Left kidney (tissue), 2 donors: ENCODE data around the gene ADRM1. TPM values are rescaled to one million over a fixed set of nuclear protein-coding genes. Genes with fewer than 3 reads are reported as not detected.

Source experiments
- DNase-seq: peaks from one replicate; pipeline ENCODE4 v3.0.0-alpha.2; 2013
- polyA plus RNA-seq: library from polyadenylated mRNA; unstranded; fragments of 120-200 nt; gene quantifications from one replicate; pipeline ENCODE4 v1.2.1, GENCODE V29; 2013; ENCODE audit not compliant: insufficient read length

Gene ADRM1
- polyA plus RNA-seq, 1 donor, result 37.6 TPM

DNA sequence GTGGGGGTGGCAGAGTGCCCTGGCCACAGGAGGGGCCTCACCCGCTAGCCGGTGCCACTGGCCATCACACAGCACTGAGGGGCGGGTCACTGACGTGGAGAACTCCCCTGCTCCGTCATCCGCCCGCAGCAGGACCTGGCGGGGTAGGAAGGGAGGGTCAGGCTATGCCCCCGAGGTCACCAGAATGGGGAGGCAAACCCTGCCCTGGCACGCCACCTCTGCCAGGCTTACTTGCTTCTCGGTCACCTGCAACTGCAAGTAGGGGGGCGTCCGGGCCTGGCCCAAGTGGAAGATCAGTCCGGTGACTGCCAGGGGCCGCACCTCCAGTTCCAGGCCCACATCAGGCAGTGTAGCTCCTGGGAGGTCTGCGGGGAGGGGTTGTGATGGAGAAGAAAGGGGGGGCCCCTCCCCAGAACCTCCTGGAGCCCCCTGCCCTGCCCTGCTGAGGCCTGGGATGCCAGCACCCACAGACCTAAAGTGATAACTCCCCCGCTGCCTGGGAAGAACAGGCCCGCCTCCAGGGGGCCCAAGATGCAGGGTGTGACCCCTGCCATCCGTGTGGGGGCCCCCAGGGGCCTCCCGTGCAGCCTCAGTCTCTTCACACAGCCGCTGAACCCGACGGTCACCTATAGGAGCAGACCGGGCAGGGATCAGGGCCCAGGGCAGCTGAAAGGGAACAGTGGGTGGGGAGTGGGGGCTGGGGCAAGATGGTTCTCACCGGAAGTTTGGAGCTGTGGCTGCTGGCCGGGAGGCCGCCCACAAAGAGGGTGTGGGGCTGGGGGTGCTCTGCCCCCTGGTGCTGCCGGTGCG is 7.4 kb downstream of the ADRM1 start:
- no peak for DNase-seq

- DNase-seq, result no peak
These were observed 7.9 kb downstream of the ADRM1 start for GRCh38 chr20:62310757-62311121.

DNA sequence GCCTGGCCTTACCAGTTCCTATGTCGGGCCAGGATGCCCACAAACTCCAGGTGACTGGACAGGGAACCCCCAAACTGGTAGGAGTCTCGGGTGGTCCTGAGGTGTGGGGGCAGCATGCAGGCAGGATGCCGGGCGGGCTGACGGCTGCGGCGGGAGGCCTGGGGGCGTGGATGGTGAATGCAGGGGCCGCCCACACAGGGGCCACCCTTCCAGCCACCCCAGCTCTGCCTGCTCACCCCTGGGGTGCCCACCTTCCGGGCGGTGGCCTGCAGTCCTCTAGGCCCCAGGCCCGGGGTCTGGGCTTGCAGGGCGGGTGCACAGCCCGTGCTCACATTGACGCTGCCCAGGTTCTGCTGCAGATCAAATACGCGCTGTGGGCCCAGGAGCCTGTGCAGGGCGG is 8.4 kb downstream of the ADRM1 start:
- DNase-seq, result no peak

GRCh38 chr20:62311832-62312661 is 9.2 kb downstream of the ADRM1 start:
- DNase-seq, result no peak

GRCh38 chr20:62312662-62312977 is 9.8 kb downstream of the ADRM1 start:
- no peak for DNase-seq

DNA sequence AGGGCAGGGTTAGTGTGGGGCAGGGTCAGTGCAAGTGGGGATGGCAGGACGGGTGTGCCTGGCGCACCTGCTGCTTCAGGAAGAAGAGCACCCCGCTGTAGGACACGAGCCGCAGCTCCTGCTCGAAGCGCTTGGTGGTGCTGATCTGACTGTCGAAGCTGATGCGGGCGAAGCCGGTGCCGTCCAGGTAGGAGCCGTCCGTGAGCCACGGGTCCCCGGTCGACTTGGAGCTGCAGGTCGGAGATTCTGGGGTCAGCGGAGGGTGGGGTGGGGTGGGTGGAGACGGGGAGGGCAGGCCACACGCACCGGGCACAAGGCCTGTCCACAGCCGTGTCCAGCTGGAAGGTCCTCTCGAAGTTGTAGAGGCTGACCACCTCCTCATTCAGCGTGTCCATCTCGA is 10.2 kb downstream of the ADRM1 start:
- no peak for DNase-seq

- DNase-seq, result no peak
These were observed 10.9 kb downstream of the ADRM1 start for GRCh38 chr20:62313460-62314338.

DNA sequence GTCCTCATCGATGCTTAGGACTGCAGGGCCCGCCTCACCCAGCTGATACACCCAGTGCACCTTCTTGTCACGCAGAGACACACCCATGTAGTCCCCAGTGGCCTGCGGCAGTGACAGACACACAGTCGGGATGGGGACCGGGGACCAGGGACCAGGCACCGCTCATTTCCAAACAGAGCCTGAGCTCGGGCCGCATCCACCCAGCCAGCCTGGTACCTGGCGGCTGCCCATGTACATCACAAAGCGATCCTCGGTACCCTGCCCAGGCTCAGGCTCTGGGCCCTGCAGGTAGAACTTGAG is 11.5 kb downstream of the ADRM1 start:
- DNase-seq, result no peak

- DNase-seq, result no peak
These were observed 12.0 kb downstream of the ADRM1 start for GRCh38 chr20:62314711-62315302.

DNA sequence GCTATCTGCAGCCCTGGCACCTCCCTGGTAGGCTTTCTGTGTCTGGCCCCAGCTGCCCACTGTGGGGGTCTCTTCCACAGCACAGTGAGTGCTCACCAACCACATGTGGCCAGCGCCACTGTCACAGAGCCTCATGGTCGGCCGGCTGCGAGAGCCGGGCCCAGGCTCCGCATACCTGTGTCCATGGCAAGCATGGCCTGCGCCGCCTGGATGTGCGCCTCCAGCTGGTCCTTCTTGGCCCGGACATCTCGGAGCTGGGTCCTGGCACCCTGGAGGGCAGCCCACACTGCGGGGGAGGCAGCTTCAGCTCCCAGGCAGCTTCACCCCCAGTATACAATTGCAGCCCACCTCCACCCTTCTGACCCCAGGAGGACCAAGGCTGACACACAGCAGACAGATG is 13.0 kb downstream of the ADRM1 start:
- no peak for DNase-seq

- no peak for DNase-seq
These were observed 13.8 kb downstream of the ADRM1 start for GRCh38 chr20:62316331-62317166.

GRCh38 chr20:62317167-62317655 is 14.4 kb downstream of the ADRM1 start:
- no peak for DNase-seq

DNA sequence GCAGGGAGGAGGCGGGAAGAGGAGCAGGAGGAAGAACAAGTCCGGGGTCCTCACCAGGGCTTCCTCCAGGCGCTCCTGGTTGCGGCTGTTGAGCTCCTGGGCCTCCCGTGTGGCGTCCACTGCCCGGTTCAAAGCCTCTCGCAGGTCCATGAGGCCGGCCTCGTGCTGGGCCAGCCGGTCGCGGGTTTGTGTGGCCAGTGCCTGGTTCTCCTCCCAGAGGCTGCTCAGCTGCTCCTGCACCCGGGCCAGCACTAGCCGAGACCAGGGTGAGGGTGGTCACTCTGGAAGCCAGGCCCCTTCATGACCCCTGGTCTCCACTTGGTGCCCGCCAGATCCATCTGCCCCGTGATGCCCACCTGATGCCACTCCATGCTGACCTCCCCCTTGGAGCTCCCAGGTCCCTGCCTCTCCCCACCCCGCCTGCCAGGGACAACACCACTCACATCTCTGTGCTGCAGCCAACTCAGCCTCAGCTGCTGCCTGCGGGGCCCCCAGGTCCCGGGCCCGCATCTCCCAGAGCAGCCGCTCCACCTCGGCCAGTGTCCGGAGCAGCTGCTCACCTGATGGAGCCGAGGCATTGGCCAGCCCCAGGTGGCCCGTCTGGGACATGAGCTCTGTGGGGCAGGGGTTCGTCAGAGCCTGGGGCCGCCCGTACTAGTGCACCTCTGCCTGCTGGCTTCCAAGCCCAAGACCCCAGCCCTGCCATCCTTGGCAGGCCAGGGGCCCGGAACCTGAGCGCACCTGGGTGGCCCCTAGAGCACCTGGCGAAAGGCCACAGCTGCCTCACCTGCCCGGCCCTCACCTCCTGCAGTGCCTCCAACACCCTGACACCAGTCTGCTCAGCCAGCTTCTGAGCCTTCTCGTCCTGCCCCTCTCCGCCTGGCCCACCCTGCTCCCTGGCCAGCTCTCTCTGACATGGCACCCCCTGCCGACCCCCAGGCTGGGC is 15.9 kb downstream of the ADRM1 start:
- DNase-seq, result no peak

- no peak for DNase-seq
These were observed 16.6 kb downstream of the ADRM1 start for GRCh38 chr20:62319346-62319909.

DNA sequence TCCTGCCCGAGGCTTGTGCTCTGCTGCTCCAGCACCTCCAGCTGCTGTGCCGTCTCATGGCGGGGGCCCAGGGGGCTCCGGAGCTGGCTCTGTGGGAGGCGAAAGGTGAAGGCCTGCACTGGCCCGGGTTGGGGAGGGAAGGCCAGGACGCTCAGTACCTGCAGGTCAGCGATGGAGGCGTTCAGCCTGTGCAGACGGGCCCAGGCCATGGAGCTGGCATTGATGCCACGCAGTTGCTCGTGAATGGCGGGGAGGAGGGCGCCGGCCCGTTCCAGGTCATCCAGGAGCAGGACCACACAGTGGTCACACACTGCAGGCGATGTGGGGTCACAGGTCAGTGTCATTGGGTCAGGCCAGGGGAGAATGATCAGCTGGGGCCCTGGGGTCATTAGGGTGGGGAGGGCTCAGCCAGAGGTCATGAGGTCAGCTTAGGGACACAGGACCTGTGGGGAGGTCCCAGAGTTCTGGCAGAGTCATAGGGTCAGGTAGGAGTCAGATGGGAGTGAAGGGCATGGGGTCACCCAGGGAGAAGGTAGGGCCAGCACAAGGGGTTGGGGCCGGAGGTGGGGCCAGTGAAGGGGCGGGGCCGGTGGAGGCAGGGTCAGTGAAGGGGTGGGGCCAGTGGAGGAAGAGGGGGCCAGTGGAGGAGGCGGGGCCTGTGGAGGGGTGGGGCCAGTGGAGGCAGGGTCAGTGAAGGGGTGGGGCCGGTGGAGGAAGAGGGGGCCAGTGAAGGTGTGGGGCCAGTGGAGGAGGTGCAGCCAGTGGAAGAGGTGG is 18.0 kb downstream of the ADRM1 start:
- no peak for DNase-seq

DNA sequence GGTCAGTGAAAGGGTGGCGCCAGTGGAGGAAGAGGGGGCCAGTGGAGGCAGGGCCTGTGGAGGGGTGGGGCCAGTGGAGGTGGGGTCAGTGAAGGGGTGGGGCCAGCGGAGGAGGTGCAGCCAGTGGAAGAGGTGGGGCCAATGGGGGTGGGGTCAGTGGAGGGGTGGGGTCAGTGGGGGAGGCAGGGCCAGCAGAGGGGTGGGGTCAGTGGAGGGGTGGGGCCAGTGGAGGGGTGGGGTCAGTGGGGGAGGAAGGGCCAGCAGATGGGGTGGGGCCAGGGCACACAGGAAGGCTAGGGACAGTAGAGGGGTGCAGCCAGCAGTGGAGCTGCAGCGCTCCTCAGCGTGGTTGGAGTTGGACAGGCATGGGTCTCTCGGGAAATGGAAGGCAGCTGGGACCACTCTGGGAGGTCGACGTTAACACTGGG is 18.7 kb downstream of the ADRM1 start:
- no peak for DNase-seq

DNA sequence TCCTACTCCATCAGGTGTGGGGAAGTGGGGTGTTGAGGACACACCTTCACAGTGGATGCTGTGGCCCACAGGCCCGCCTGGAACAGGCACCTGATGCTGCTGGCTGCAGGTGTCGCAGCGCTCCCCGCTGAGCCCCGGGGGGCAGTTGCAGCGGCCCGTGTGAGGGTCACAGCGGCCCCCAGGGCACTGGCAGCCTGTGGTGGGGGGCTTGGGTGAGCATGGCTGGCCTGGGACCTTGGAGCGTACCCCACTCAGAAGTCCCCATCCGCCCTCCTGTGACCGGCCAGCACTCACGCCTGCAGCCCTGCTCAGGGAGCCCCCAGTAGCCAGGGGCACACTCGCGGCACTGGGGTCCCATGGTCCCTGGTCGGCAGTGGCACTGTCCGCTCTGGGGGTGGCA is 19.2 kb downstream of the ADRM1 start:
- no peak for DNase-seq

GRCh38 chr20:62322492-62323041 is 19.8 kb downstream of the ADRM1 start:
- no peak for DNase-seq
